Hepatic stellate cell (primary cell): ENCODE results near the gene NUDT3.

Experiments
- DNase-seq: peaks from one replicate; pipeline ENCODE4 v3.0.0; 2011; ENCODE audit warnings: low spot score

The NUDT3 gene

GRCh38 chr6:34238585-34239499 is 153.6 kb downstream of the NUDT3 start:
- no peak for DNase-seq

GRCh38 chr6:34237722-34238584 is 154.5 kb downstream of the NUDT3 start:
- peak; percentile 55 for DNase-seq

- DNase-seq, result no peak
Observed at GRCh38 chr6:34237316-34237721, 155.2 kb downstream of the NUDT3 start.

GRCh38 chr6:34236443-34237315 is 155.8 kb downstream of the NUDT3 start, which contains the start of gene HMGA1:
TSS of gene HMGA1 (plus strand) at chr6:34236873. CDS start at chr6:34240781, 3,908 bp downstream.
- peak; percentile 87 for DNase-seq

GRCh38 chr6:34236131-34236442 is 156.4 kb downstream of the NUDT3 start:
- no peak for DNase-seq

GRCh38 chr6:34235307-34236130 is 156.9 kb downstream of the NUDT3 start:
- DNase-seq, result peak; percentile 84

- no peak for DNase-seq
Observed at GRCh38 chr6:34234667-34235306, 157.7 kb downstream of the NUDT3 start.

GRCh38 chr6:34233867-34234266 is 158.6 kb downstream of the NUDT3 start:
- no peak for DNase-seq

- DNase-seq, result no peak
Observed at GRCh38 chr6:34232901-34233300, 159.6 kb downstream of the NUDT3 start.

GRCh38 chr6:34231566-34232336 is 160.7 kb downstream of the NUDT3 start:
- DNase-seq, result no peak

GRCh38 chr6:34230653-34231371 is 161.7 kb downstream of the NUDT3 start:
- DNase-seq, result no peak

- DNase-seq, result no peak
Observed at GRCh38 chr6:34229877-34230276, 162.6 kb downstream of the NUDT3 start.
